MCF 10A (cell line): ENCODE results near the gene SRPK1. TPM values are rescaled to one million over a fixed set of nuclear protein-coding genes. Genes with fewer than 3 reads are reported as not detected.
"Not testable (repeated sequence)": the region's sequence is repeated elsewhere in the genome, so short reads cannot be mapped to it uniquely, and the experiment has no call there.

ENCODE experiments used
- BruUV-seq: library from RNA; stranded (reverse); fragments of 400-500 nt; replicated peaks from 2 replicates; lab custom pipeline; 2021; lab: Mats Ljungman, UMichigan
- CTCF ChIA-PET: fragments of 300-600 bp; sonication (Branson Sonifier 250); formaldehyde crosslinking; extraction: SDS; loops from one replicate; lab custom pipeline; 2021; ENCODE audit warnings: antibody characterized with exemption, inconsistent platforms; lab: Yijun Ruan, JAX
- POLR2A ChIA-PET: fragments of 300-600, 350-650 bp; sonication (Branson Sonifier 250); formaldehyde crosslinking; extraction: SDS; loops from one replicate; lab custom pipeline; 2020; ENCODE audit warnings: antibody characterized with exemption, inconsistent platforms; lab: Yijun Ruan, JAX
- DNase-seq: peaks from one replicate; pipeline ENCODE4 v3.0.0-alpha.2; 2018; ENCODE audit not compliant: unreplicated experiment
- H3K27ac Mint-ChIP-seq: one replicate; pipeline ENCODE4 v1.8.0; 2022; ENCODE audit warnings: mild to moderate bottlenecking, low read depth, mixed read lengths; ENCODE audit not compliant: unreplicated experiment
- H3K27me3 Mint-ChIP-seq: one replicate; pipeline ENCODE4 v1.8.0; 2022; ENCODE audit warnings: mixed read lengths; ENCODE audit not compliant: insufficient read depth, unreplicated experiment
- H3K36me3 Mint-ChIP-seq: one replicate; pipeline ENCODE4 v1.8.0; 2022; ENCODE audit warnings: mild to moderate bottlenecking, moderate library complexity, mixed read lengths; ENCODE audit not compliant: insufficient read depth, unreplicated experiment
- H3K4me1 Mint-ChIP-seq: one replicate; pipeline ENCODE4 v1.8.0; 2022; ENCODE audit warnings: mixed read lengths; ENCODE audit not compliant: insufficient read depth, unreplicated experiment
- H3K4me3 Mint-ChIP-seq: one replicate; pipeline ENCODE4 v1.8.0; 2022; ENCODE audit warnings: mild to moderate bottlenecking, moderate library complexity, mixed read lengths; ENCODE audit not compliant: unreplicated experiment
- H3K9me3 Mint-ChIP-seq: one replicate; pipeline ENCODE4 v1.8.0; 2022; ENCODE audit warnings: mixed read lengths; ENCODE audit not compliant: unreplicated experiment
- intact Hi-C: fragments of 100-400 bp; cut with micrococcal nuclease; formaldehyde crosslinking; loops from 2 replicates; pipeline ENCODE4 v1.14.1; 2022
- total RNA-seq: library from RNA; stranded (reverse); gene quantifications from 2 replicates; pipeline ENCODE4 v1.2.3, GENCODE V29; 2022
- TF ChIP-seq, protein P1 (sequence below): fragments of 200-600 bp; IDR thresholded peaks from one replicate; pipeline ENCODE4 v1.8.0; 2022; ENCODE audit warnings: antibody characterized with exemption, mild to moderate bottlenecking; ENCODE audit not compliant: unreplicated experiment

The SRPK1 gene
- total RNA-seq, 1 experiment from 2014 or later: 83.9 TPM

DNA sequence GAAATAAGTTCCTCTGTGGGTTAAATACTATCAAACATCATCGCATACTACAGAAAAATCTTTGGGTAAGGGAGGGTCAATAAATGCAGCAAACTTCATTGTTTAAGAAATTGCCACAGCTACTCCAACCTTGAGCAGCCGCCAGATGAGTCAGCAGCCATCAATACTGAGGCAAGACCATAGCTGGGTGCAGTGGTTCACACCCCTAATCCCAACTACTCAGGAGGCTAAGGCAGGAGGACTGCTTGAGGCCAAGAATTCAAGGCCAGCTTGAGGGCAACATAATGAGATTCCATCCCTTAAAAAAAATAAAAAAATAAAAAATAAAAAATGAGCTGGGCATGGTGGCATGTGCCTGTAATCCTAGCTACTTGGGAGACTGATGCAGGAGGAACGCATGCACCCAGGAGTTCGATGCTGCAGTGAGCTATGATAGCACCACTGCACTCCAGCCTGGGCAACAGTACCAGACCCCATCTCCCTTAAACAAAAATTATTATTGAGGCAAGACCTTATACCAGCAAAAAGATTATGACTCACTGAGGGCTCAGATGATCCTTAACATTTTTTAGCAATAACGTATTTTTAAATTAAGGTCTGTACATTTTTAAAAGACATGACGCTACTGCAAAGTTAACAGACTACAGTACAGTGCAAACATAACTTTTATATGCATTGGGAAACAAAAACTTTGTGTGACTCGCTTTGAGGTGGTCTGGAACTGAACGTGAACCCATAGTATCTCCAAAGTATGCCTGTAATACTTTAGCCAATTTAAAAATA is 8.8 kb downstream of the SRPK1 start:
- peak; percentile 68 for DNase-seq
- no TSS peak for BruUV-seq
- Mint-ChIP-seq H3K4me3 (no peak overlapping the region), H3K4me1 (peaks cover 2% of the 10 kb centered on the region), H3K36me3 (peaks cover 76% of the 10 kb centered on the region), H3K27ac (no peak overlapping the region), H3K27me3 (no peaks in the 10 kb centered on the region), H3K9me3 (no peaks in the 10 kb centered on the region)
- TF ChIP-seq, protein P1, sequence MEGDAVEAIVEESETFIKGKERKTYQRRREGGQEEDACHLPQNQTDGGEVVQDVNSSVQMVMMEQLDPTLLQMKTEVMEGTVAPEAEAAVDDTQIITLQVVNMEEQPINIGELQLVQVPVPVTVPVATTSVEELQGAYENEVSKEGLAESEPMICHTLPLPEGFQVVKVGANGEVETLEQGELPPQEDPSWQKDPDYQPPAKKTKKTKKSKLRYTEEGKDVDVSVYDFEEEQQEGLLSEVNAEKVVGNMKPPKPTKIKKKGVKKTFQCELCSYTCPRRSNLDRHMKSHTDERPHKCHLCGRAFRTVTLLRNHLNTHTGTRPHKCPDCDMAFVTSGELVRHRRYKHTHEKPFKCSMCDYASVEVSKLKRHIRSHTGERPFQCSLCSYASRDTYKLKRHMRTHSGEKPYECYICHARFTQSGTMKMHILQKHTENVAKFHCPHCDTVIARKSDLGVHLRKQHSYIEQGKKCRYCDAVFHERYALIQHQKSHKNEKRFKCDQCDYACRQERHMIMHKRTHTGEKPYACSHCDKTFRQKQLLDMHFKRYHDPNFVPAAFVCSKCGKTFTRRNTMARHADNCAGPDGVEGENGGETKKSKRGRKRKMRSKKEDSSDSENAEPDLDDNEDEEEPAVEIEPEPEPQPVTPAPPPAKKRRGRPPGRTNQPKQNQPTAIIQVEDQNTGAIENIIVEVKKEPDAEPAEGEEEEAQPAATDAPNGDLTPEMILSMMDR: no peak
- CTCF ChIA-PET: interaction anchor here (0.6 to 1.0 kb wide), 2 partner anchors 10 to 43 kb away, joined by 4 read pairs; no protein-coding TSS in a partner anchor
- intact Hi-C loops: loop anchor here (10.0 kb wide), 1 partner anchor 183 kb away; no protein-coding TSS in a partner anchor
- POLR2A ChIA-PET: interaction anchor here (0.6 to 1.5 kb wide), 4 partner anchors 8 to 474 kb away, joined by 3 to 7 read pairs (median 4); partner anchors contain the start of gene MAPK14

DNA sequence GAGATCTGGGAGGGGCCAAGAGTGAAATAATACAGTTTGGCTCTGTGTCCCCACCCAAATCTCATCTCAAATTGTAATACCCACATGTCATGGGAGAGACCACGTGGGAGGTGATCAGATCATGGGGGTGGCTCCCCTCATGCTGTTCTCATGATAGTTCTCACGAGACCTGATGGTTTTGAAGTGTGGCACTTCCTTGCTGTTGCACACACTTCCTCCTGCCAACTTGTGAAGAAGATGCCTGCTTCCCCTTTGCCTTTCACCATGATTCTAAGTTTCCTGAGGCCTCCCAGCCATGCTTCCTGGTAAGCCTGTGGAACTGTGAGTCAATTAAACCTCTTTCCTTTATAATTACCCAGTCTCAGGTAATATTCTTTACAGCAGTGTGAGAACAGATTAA is 11.3 kb downstream of the SRPK1 start:
- Mint-ChIP-seq H3K36me3 (peaks cover 68% of the 10 kb centered on the region), H3K4me1 (peaks cover 13% of the 10 kb centered on the region)
- H3K27me3 Mint-ChIP-seq, BruUV-seq, H3K27ac Mint-ChIP-seq, H3K4me3 Mint-ChIP-seq, H3K9me3 Mint-ChIP-seq, intact Hi-C loops, DNase-seq: not testable (repeated sequence)
- ChIA-PET POLR2A (interaction anchor here (1.1 kb wide), 1 partner anchor 9 kb away, joined by 4 read pairs; no protein-coding TSS in a partner anchor), CTCF (interaction anchor here (1.8 kb wide), 1 partner anchor 185 kb away, joined by 8 read pairs; no protein-coding TSS in a partner anchor)

DNA sequence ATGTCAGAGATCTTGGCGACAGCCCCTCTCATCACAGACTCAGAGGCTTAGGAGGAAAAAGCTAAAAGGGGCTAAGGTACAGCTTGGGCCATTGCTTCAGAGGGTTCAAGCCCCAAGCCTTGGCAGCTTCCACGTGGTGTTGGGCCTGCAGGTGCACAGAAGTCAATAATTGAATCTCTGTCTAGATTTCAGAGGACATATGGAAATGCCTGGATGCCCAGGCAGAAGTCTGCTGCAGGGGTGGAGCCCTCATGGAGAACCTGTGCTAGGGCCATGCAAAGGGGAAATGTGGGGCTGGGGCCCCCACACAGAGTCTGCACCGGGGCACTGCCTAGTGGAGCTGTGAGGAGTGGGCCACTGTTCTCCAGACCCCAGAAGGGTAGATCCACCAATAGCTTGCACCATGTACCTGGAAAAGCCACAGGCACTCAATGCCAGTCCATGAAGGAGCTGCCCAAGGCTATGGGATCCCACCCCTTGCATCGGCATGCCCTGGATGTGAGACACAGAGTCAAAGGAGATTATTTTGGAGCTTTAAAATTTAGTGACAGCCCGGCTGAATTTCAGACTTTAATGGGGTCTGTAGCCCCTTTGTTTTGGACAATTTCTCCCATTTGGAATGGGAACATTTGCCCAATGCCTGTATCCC is 12.0 kb downstream of the SRPK1 start:
- BruUV-seq, intact Hi-C loops, H3K9me3 Mint-ChIP-seq, DNase-seq, H3K27ac Mint-ChIP-seq, H3K4me3 Mint-ChIP-seq, H3K27me3 Mint-ChIP-seq, CTCF ChIA-PET: not testable (repeated sequence)
- peaks cover 13% of the 10 kb centered on the region for H3K4me1 Mint-ChIP-seq
- POLR2A ChIA-PET: interaction anchor here (0.8 to 1.1 kb wide), 2 partner anchors 8 to 10 kb away, joined by 3 to 4 read pairs; no protein-coding TSS in a partner anchor
- peaks cover 68% of the 10 kb centered on the region for H3K36me3 Mint-ChIP-seq

DNA sequence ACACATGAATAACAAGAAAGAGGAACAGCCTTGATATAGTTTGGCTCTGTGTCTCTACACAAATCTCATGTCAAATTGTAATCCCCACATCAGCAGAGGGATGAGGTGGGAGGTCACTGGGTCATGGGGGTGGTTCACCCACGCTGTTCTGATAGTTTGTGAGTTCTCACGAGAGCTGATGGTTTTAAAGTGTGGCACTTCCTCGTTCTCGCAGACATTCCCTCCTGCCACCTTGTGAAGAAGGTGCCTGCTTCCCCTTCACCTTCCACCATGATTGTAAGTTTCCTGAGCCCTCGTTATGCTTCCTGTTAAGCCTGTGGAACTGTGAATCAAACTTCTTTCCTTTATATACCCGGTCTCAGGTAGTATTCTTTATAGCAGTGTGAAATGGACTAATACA is 13.1 kb downstream of the SRPK1 start:
- Mint-ChIP-seq H3K4me3 (no peak overlapping the region), H3K27me3 (no peaks in the 10 kb centered on the region), H3K9me3 (no peaks in the 10 kb centered on the region), H3K27ac (peak overlapping the region; percentile 27), H3K36me3 (peaks cover 58% of the 10 kb centered on the region), H3K4me1 (peaks cover 13% of the 10 kb centered on the region)
- ChIA-PET POLR2A (interaction anchor here (0.7 to 1.1 kb wide), 3 partner anchors 8 to 11 kb away, joined by 3 read pairs; no protein-coding TSS in a partner anchor), CTCF (interaction anchor here (0.6 kb wide), 1 partner anchor 478 kb away, joined by 3 read pairs; no protein-coding TSS in a partner anchor)
- no peak for DNase-seq
- no TSS peak for BruUV-seq
- intact Hi-C loops: no loop called here
- TF ChIP-seq, protein P1: no peak
